GM18507 (cell line): ENCODE data around the gene ZNF622.

ENCODE experiments used
- DNase-seq: peaks from one replicate; pipeline ENCODE4 v3.0.0; 2011; ENCODE audit warnings: low read depth; ENCODE audit not compliant: insufficient read length; ENCODE audit errors: extremely low spot score
- FAIRE-seq: peaks from 2 replicates; lab custom pipeline; 2011; peaks lifted over from hg19 to GRCh38; lab: Jason Lieb, UNC

Gene ZNF622, protein sequence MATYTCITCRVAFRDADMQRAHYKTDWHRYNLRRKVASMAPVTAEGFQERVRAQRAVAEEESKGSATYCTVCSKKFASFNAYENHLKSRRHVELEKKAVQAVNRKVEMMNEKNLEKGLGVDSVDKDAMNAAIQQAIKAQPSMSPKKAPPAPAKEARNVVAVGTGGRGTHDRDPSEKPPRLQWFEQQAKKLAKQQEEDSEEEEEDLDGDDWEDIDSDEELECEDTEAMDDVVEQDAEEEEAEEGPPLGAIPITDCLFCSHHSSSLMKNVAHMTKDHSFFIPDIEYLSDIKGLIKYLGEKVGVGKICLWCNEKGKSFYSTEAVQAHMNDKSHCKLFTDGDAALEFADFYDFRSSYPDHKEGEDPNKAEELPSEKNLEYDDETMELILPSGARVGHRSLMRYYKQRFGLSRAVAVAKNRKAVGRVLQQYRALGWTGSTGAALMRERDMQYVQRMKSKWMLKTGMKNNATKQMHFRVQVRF

DNA sequence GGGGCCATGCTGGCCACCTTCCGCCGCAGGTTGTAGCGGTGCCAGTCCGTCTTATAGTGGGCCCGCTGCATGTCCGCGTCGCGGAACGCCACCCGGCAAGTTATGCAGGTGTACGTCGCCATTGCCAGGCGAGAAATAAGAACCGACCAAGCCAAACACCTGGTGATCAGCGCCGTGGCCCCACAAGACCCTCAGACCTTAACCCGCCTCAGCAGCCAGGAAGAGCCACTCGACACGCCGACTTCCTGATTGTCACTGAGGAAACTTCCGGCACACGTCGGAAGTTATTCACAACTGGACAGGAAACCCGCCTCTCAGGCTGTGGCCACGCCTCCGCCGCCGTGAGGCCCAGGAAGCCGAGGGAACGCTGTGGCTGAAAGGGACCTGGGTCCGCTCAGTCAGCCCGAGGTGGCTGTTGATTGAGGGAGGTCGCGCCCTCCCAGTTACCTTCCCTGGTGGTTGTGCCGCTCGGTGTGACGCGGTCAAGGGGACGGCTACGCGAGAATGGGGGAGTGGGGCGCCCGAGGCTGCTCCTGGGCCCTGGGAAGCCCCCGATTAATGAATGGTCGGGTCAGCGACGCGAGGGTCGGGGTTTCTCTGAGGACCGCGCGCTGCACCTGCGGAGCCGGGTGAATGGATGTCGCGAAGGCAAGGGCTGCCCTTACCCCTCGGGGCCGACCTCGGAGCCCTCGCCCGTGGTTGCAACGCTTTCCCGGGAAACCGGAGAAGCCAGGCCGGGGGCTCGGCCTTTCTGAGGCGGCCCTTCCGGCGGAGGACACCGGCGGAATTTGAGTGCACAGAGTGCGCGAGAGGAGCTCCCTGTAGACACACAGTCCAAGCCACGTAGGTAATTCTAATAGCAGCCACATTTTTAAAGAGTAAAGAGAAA is at the start of gene ZNF622:
Gene ZNF622 (minus strand): TSS at position 257 of the 889 bp plus-strand sequence. CDS start 135 bp downstream, at position 122.
- FAIRE-seq, result peak; percentile 95
- DNase-seq, result peak; percentile 64

DNA sequence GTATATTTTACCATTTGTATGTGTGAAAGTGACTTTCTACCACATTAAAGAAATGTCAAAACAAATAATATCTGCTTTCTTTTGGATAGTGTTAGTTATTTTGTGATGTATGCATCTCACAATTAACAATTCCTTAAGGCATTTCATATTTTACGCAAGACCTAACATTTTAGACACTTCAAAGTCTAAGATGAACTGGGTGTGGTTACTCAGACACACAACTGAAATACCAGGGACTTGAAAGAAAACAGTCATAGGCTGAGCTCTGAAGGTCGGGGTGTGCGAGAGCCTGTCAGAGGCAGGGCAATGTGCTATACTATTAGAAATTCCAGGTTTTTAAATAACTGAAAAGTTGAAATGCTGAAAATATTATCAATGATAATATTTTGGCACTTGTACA is 44.5 kb upstream of the ZNF622 start:
- DNase-seq (no peak), FAIRE-seq (no peak)

DNA sequence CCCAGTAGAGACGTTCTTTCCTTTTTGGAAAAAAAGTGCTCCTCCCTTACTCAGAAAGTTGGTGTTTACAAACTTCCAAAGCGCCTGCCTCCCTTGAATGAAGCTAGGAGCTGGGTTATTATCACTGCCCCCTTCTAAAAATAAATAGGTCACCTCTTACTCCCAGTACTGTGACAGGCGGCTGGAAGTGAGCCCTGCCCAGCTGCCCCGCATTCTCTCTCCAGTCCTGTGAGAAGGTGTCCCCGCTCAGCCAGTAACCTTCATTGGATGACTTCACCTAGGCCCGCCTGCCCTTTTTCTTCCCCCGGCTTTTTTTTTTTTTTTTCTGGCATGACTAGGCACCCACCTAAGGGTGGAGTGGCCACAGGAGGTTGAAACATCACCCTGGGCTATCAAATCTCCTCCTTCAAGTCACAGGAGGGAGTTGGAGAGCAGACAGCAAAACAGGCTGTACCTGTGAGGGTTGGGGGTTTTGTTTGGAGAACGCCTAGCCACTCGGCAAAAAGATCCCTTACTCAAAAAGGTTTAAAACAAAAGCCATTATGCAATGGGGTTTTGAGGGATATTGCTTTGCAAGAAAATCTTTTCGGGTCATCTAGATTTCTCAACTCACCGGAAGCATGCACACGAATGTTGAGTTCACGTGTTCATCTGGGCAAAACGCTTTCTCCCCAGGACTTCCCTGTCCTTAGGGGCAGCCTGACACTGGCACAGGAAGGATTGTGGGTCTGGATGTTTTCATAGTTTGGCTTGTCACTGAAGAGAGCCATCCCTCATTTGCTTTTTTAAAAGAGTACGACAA is 43.3 kb upstream of the ZNF622 start:
- FAIRE-seq, result no peak
- DNase-seq, result no peak

DNA sequence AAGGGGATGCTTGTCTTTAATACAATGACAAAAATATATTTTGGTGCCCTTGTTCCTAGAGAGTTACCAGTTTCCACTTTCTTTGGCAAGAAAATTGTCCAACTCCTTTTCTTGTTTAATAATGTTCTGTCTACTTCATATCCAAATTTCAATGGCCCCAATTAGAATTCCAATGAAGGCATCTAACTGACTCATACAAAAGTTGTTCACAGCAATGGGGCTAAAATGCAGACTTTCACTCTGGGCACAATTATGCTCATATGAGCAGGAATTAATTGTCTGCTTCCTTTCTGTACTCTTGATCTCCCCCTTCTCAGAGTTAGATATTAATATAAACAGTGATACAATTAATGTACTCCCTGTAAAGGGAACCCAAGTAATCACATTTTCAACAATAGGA is 42.1 kb upstream of the ZNF622 start:
- DNase-seq, result no peak
- FAIRE-seq, result no peak

DNA sequence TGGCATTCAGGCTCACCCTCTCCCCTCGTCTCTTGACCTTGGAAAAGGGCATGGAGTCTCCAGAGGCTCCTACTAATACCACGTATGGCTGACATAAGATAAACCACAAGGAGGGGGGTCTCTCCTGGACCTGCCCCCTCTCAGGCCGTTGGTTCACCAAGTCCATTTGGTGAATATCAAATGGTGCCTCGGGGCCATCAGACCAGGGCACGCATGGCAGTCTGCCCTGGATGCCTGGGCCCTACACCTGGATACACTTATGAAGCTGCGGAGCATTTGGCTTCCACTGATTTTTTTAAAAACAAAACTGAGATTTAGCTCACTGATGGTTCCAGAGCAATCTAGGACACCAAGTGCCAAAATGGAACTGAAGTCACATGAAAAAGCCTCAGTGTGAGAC is 40.3 kb upstream of the ZNF622 start:
- FAIRE-seq (no peak), DNase-seq (no peak)

DNA sequence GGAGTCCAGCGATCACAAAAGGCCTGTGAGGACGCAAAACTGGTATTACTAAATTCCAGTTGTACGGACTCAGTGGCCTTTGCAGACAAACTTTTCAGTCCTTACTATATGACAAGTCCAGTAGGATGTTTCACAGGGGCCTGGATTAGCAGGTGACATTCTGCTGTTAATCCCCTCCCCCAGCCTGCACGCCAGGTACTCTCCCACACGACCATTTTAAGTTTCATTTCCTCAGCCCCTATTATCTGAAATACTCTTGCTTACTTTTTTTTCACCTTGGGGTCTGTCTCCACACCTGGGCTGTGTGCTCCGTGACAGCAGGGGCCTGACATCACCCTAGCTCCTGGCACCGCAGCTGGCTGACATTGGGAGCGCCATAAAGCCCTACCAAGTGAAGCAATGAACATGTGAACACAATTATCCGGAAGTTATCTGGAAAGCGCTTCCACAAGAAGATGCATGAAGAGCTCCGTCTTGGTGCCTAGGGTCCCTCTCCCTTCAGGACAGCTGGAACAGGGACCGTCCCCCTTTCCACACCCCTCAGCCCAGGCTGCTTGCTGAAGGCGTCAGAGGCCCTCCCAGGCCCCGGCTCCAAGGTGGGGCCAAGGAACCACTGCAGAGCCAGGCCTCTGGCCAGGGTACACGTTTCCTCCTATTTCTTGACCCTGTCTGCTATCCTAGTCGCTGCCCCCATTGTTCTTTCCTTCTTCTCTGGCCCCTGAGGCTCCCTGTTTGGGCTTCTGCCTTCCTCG is 39.7 kb upstream of the ZNF622 start:
- no peak for DNase-seq
- no peak for FAIRE-seq

DNA sequence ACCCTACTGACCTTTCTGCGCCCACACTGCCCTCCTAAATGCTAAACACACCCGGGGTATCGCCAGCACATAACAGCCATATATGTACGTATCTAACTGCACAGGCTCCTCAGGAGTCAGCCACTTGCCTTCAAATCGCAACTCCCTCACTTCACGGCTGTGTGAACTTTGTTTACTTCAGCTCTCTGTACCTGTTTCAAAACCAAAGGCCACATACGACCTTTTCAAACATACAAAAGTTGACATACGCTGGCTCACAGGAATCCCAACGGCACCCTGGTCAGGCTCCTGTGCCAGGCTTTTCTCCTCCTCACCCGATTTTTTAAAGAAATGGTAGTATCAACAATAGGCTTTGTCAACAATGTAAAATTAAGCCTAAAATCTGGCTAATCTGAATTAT is 39.0 kb upstream of the ZNF622 start:
- no peak for FAIRE-seq
- no peak for DNase-seq

DNA sequence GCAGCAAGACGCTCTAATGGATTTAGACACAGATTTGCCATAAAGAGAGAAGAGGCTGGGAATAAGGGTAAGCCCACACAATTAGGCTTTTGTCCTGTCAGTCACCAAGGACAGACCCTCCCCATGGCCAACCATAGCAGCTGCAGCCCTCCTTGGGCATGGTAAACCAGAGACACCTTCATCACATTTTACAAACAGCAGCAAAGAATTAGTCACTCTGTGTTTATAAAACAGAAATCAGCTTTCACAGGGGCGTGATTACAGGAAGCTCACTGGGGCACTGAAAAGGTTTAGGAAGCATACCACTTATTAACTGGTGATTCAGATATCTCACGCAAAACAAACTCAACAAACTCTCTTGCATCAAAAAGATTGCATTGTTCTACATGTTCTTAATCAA is 37.3 kb upstream of the ZNF622 start:
- no peak for DNase-seq
- FAIRE-seq, result no peak

DNA sequence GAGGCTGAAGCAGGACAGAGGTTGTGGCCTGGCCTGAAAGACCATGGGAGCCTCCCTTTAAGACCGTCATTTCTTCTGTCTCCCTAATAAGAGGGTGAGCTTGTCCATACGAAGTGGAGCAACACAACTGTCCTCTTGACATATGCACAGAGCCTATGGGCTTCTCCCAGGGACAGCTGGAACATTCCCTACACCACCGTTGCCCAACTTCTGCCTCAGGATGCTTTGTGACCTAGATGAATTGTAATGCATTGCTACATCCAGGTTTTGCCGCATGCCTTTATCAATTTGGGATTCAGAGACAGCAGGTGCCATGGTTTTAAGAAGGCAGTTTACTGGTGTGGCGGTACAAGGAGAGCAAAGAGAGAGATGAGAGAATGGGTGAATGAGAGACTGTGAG is 34.4 kb upstream of the ZNF622 start:
- DNase-seq, result no peak
- FAIRE-seq, result no peak

DNA sequence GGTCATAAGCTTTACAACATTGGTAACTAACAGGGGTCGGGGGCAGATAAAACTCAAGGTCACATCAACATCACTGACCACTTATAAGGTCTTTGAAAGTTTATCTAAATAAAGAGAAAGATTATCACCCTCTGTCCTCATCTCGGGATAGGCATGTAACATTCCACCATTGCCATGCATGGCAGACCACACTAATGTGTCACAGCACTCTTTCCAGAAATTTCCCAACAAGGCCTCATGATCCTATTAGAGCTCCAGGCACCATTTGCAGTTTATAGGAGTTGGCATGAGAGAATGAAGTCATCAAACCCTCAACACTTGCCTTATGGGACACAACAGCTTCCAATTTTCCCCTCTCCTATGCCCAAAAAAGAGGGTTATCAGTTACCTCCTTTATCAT is 31.9 kb upstream of the ZNF622 start:
- FAIRE-seq (no peak), DNase-seq (no peak)

DNA sequence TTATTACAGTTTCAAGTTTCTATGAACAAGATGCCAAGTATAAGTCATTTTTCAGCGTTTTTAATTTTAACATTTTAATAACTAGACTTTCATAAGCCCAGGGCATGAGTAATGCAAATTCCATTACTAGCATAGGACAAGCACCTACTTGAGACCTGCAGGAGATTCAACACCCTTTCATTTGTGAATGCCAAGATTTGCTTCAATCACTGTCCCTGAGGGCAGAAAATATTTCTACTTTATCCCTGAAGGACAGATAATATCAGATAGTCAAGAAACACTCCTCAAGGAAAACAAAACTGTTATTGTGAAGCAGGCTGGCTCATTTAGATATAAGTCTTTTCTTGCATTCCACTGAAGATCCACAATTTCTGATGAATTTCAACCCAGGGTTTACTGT is 27.7 kb upstream of the ZNF622 start:
- FAIRE-seq (no peak), DNase-seq (no peak)

DNA sequence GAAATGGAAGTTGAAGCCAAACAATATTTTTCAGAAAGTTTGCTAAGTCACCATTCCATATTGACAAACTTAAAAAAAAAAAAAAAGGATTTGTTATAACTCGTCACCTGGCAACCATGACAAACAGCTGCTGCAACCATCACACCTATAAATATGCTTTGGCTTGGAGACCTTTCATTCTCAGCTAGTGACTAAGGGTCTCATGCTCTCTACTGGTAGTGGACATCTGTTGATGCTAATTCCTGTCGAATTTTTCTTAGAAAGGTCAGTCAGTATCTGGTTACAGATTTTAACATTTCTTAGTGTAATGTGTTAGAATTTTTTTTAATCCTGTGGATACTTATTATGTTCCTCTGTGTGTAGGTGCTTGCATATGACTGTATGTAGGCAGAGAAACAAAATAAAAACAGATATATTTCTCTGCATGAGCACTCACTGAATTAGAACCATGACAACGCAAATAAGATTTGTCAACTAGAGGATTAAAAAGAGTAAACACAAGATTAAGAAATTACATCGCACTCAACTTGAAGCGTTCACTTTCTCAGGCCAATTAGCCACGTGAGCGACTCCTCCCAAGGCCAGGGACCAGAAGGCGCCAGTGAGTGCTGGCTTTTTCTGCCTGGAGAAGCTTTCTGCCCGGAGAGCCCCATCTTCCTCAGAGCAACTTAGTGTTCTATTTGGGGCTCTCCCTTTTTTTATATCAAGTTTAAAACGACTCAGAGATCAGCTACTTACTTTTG is 27.0 kb upstream of the ZNF622 start:
- FAIRE-seq, result no peak
- DNase-seq, result no peak

DNA sequence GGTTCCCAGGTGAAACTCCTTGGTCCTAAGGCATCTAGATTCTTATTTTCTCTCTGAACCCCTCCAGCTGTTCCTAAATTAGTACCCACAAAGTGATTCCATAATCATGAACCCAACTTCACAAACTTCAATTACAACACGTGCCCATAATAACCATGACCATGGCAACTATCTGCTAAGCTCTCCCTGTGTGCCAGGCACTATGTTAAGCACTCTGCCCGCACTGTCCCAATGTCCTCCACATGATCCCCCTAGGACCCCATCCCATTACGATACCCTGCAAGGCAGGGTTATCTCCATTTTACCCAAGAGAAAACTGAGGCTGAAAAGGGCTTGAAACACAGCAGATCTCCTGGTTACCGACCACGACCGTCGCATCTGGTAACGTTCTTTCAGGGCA is 25.3 kb upstream of the ZNF622 start:
- DNase-seq (no peak), FAIRE-seq (no peak)

DNA sequence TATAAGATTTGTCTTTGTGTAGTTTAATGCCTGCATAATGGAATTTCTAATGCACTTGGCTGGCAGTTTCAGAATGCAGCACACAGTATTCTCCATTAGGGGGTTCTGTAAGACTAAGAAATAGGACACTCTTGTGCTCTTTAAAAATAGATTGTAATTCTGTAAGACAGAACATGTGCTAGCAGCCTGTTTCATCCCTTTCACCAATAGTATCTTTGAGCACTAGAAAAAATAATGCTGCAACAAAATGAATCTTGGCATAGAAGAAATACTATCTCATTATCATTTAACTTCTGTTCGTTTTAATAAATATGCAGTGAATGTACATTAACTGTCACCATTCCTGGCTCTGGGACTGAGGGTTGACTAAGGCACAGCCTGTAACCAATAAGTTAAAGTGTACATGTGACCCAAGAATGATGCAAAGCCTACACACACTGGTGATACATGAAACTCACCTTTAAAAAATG is 23.8 kb upstream of the ZNF622 start:
- FAIRE-seq, result no peak
- DNase-seq, result no peak

DNA sequence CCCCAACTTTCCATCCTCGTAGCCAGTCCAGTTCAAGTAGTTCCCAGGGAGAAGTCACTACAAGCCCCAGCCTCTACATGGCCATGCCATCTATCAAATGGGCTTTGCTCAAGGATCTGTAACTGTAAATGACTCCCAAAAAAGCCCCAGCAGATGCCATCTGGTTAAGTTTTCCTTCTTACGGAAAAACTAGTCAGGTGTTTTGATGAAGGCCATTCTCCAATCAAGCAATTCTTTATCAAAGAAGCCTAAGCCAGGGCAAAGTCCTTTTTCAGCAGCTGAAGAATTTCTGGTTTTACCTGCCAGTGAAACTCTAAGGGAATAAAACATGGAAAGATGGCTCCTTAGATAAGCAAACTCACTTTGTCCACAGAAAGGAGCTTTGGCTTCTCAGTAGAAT is 21.9 kb upstream of the ZNF622 start:
- FAIRE-seq (no peak), DNase-seq (no peak)

DNA sequence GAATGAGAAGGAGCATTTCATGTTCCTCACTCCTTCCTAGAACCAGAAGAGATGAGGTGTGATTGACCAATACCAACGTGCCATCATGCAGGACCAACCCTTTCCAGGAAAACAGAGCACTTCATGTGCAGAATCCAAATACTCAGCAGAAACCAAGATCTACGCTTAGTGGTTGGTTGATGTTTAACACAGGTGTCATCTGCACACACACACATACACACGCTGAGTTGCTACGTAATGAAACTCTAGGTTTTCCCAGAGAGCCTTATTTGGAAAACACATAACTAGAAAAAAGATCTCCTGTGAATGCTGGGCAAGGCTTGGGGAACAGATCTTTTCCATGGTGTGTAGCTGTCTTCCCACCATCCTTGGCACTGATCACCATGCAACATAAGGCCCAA is 21.1 kb upstream of the ZNF622 start:
- FAIRE-seq (no peak), DNase-seq (no peak)

DNA sequence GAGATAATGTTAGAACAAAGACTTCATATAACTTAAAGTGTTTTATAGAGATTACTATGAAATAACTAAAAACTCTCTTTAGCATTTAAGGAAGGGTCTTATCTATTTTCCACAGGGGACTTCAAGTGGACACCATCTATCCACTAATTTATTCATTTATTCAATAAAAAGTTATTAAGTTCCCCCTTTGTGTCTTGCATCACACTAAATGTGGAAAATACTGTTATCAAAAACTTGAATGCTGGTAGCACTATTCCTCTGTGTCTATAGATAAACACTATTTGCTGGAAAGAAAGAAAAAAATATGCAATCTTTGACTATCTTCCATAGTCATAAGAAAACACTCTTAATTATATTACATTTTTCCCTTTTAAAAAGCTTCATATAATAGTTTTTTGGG is 20.1 kb upstream of the ZNF622 start:
- DNase-seq, result no peak
- FAIRE-seq, result no peak

DNA sequence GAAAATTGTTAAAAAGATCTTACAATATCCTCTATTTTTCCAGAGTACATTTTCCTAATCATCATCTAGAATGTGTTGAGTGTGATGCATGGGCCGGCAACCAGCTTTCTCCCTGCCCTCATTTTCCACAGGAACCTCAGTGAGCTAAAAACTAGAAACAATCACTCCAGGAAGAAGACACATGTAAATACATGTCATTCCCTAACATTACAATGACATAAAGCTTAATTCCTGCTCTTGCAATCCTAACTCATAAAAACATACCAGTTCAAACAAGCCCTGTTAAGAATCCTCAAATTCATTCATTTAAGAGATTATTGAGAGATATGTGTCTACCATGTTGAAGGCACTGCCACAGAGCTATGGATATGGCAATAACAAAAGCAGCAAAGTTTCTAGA is 18.5 kb upstream of the ZNF622 start:
- no peak for FAIRE-seq

More for the DNA sequence above, 18.5 kb upstream of the ZNF622 start:
- no peak for DNase-seq
